IPS DF 4.7 (cell line): ENCODE data around the gene HLA-DMA.
A peak's percentile ranks its signal among the peaks of the same experiment; 100 is the strongest.
"Not testable (repeated sequence)": the region's sequence is repeated elsewhere in the genome, so short reads cannot be mapped to it uniquely, and the experiment has no call there.

Experiments
- DNase-seq: peaks from one replicate; pipeline ENCODE4 v3.0.0-alpha.2; 2013; ENCODE audit warnings: low spot score; ENCODE audit errors: extremely low read depth

HLA-DMA gene

DNA sequence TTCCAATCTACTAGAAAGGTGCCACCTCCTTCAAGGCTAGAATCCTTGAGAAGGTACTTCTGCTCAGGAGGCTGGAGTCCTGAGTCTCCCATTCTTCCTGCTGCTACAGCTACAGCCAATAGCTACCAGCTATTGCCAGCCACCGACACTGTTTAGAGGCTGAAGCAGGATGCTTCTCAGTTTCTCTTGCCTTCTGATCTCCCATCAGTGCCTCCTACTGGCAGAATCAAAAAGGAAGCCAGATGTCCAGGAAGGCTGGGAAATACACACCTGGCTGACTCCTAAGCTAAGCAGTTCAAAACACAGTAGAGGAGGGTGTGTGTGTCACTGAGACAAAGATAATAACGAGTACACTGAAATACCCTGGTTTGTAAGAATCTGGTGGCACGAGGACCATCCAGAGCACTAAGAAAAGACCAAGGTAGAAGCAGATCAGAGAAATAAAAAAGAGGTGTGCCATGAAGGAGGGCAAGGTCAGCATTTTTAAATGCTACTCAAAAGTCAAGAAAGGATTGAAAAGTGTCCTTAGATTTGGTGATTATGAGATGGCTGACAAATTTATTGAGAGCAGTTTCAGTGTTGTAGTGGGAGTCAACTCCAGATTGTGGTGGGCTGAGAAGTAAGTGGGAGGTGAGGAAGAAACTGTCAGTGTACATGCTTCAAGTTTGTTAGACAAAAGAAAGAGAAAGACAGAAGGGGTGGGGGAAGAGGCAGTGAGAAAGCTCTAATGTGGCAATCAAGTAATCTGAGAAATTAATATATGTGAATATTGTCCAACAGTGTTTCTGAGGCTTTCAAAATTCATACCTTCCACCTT is 2.3 kb upstream of the HLA-DMA start:
- peak; percentile 75 for DNase-seq

DNA sequence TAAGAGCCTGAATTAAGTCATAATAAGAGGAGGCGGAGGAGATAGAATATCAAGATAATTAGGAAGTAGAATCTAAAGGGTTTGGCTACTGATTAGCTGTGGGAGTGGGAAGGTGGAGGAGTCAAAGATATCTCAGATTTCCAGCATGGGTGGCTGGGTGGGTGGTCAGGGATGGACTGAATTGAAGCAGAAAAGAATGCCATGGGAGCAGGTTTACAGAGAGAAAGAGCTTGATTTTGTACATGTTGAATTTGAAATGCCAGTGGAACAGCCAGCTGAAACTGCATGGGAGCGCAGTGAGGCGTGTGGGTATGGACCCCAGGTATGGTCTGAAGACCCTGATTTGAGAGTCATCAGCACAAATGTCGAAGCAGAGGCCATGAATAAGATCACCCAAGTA is 1.4 kb upstream of the HLA-DMA start:
- no peak for DNase-seq

DNA sequence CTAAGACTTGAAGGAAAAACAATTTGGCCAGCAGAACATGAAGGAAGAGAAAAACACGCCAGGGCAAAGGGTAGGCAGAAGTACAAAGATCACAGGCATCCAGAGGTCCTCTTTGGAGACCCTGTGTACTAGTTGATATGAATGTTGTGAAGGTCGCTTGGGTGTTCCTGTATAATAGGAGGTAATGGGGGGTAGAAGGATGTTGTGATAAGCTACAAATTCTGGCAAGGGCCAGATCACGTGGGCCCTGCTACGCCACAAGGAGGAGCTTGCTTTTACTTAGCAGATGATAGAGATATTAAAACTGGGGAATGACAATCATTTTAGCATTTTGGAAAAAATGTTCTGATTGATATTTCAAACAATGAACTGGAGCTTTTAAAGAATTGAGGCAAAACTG is 878 bp upstream of the HLA-DMA start:
- DNase-seq = no peak

DNA sequence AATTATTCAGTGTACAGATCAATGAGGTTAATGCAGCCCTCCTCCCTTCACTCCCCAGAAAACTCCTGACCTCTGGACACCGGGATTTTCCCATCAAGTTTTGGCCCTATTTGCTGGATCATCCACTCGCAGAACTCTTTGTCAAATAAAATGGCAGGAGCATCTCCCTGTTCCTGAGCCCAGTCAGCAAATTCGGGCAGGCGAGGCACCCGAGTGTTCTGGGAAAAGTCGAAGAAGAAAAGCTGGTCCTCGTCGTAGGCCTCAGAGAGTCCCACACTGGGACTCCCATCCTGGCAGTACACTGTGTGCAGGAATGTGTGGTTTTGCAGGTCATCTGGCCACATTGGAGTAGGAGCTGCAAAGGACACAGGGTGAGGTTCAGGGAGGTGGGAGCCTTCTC is 2.4 kb downstream of the HLA-DMA start:
- no peak for DNase-seq

DNA sequence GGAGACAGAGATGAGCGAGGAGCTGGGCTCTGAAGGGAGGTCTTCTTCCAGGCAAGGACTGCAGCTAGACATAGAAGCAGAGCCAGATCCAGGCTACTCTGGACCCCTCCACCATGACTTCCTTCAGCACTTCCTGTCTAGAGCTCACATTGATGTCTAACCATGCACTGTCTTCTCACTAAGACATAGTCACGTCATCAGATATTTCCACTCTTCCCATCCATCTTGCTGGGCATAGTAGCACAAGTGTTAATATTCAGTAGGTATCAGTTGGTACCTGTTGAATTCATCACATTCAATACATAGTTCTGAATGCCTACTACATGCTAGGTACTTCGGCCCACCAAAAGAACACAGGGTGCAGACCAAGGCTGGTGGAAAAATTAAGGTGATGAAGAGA is 2.9 kb downstream of the HLA-DMA start:
- DNase-seq = no peak

DNA sequence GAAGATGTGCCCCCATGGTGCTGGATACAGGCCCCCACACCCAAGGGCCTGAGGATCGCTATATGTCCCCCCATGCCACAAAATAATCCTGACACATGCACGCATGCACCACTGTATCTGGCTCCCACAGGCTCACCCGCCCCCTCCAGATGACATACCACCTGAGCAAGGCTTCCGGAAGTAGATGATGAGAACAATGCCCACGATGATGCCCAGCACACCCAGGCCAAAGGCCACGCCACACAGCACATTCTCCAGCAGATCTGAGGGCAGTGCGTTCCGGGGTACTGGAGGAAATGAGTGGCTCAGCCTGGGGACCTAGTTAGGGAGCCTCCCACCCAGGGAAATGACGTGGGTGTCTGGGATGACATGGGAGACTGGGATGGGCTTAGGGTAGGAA is 3.8 kb downstream of the HLA-DMA start:
- no peak for DNase-seq

DNA sequence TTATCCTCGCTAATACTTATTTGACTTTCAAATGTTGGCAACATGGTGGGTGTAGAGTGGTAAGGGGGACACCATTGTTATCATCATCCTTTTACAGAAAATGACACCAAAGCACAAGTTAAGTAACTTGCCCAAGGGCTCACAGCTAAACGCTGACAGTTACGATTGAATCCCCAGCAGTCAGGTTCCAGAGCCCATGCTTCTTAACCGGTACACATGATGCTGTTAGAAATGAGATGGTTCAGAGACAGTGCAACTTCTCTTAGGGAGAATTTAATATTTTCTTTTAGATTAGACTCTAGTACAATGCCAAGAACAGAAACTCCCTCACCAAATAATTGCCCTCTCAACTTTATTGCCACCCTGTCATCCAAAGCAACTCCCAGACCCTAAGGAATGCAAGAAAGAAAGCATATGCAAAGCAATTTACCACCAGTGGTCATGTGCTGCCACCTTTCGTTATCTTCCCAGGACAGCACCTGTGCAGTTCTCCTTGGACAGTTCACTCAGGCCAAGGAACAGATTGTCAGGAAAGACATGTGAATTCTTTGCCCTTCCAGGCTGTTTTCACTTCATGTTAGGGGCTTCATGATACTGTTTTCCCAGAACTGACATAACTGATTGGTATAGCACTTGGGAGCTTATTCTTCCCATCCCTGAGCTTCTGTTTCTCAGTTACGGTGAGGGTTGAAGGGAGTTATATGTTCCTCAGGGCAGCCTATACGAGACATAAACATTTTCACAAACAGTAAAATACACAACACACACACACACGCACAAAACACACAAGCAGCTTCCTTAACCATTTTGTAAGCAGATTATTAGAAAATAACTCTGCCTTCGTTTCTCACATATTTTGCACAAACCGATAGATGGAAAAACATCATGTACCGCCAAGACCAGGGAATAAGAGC is 5.1 kb downstream of the HLA-DMA start:
- DNase-seq = no peak

DNA sequence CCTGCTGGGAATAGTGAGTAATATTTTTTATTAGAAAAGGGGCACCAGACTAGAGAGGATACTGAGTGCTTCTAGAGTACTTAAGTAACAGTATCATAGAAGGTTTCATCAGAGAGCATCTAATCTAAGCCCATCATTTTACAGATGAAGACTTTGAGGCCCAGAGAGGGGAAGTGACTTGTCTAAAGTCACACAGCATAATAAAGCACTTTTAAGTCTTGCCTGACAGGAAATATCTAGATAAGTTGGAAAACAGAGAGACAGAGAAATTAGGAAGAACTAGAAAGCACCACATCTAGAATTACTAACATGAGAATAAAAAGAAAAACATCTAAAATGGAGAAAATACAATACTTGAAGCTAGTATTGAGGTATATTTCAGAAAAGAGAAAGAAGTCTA is 6.0 kb downstream of the HLA-DMA start:
- DNase-seq = no peak

DNA sequence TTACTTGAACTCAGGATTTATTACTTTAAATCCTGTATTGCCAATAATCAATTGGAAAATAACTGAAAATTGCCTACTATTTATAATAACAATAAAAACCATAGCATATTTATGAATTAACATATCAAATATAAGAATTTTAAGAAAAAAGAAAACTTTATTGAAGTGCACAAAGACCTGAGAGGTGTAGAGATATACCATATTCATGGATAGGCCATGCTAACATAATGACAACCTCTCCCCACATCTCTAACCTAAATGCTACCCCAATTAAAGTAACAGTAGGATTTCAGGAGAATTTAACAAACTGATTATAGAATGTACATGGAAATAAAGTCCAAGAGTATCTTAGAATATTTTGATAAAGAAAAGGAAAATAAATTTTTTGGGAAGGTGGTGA is 6.9 kb downstream of the HLA-DMA start:
- no peak for DNase-seq

DNA sequence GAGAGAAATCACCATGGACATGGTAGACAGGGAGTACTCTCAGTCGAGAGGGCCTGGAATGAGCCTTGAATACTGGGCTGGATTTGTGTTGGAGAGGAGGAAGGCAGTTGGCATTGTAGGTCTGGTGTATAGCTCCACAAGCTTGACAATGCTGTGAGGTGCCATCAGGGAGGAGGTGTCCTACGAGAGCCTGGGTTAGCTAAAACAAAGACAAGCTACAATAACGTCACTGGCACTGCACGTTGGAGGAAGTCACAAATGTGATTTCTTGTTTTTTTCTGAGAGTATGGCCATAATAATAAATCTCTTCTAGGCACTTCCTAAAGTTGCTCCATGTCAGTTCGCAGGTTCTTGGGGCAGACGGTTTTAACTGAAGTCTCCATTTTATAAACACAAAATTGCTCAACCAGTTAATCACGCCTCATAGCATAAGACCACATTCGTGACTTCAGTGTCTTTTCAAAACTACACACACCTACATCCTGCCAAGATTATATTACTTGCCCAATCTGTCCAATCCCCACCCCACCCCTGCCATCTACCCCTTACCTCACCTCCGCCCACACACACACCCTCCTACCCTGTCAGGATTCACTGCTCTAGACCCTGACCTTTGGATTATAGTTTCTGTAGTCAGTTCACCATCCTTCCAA is 7.7 kb downstream of the HLA-DMA start:
- no peak for DNase-seq

DNA sequence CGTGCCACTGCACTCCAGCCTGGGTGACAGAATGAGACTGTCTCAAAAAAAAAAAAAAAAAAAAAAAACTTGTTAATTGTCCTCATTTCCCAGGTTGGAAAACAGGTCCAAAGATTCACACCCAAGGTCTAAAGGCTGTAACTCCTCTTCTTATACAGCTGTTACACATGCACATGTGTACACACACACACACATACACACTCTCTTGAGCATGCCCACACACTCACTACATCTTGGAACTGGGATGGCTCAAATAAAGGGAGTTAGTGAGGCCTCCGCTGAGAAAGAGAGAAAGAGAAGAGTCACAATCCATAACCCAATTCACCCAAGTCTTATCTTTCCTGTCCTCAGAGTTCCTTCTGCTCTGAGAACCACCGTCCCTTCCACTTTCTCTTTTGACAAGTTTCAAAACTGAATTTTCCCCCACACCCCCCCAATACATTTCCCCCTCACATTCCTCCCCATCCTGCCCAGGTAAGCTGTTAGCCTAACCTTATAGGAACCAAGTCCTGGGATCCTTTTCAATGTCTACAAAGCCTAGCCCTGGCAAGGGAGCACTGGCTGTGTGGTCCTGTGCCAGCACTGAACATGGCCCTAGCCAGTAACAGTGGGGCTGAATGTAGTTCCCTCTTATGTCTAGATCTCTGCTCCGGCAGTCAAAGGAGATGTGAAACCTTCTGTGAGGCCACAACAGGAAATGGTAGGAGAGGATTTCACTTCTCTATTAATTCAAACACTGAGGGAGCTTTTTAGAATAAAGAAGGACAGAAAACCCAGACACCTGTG is 8.8 kb downstream of the HLA-DMA start:
- no peak for DNase-seq

DNA sequence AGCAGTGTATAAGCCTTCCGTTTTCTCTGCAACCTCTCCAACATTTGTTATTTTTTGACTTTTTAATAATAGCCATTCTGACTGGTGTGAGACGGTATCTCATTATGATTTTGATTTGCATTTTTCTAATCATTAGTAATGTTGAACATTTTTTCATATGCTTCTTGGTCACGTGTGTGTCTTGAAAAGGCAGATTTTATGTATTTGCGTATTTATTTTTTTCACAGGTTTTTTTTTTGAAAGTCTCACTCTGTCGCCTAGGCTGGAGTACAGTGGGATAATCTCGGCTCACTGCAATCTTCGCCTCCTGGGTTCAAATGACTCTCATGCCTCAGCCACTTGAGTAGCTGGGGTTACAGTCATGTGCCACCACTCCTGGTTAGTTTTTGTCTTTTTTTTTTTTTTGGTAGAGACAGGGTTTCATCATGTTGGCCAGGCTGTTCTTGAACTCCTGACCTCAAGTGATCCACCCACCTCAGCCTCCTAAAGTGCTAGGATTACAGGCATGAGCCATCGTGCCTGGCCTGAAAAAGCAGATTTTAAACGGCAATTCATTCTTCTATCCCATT is 10.3 kb downstream of the HLA-DMA start:
- DNase-seq = not testable (repeated sequence)

DNA sequence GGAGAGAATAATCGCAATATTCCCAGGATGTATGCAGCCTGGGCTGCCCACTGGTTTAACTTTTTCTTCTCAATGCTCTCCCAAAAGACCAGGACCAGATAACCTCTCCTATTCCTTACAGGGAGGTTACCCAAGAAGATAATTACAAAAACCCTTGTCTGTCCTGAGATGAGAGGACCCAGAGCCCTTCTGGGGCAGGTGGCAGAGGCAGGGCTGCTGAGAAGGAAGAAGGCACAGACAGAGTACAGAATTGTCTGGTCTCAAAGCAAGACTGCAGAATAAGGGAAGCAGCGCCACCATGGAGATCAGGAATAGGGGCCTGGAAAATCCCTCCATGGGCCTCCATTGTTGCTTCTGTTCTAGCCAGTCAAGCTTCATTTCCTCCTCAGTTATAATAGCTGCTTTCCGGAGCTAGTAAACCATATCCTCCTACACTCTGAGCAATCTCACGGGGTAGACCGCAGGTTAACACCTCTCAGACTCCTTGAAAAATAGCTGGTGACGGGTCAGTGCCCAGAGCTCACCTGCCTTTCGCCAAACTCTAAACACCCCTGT is 11.6 kb downstream of the HLA-DMA start:
- no peak for DNase-seq

DNA sequence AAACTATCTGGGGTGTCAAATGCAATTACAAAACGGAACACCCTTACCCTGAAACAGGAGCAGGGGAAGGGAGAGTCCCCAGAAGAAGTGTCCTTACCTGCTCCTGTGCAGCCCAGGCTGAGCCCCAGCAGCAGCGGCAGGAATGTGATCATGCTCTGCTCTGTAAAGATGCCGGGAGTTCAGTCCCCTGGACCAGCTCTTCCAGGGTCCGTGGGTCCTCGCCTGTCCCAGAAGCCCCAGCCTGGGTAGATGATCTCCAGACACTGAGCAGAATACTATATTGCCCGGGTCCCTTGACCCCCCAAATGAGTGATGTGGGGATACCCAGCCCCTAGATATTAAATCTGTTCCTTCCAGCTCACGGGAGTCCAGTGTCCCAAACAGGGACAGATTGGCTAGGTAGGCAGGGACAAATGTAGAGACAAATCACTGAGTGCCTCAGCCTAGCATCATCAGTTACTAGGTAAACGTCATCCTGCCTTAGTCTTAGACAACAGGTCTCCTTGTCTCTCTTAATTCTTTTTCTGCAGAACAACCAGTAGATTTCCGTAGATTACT is 12.2 kb downstream of the HLA-DMA start, which contains the start of gene HLA-DMB:
TSS of gene HLA-DMB (minus strand) at position 373 of the 558 bp plus-strand sequence. CDS start at position 152, 221 bp downstream.
- no peak for DNase-seq

DNA sequence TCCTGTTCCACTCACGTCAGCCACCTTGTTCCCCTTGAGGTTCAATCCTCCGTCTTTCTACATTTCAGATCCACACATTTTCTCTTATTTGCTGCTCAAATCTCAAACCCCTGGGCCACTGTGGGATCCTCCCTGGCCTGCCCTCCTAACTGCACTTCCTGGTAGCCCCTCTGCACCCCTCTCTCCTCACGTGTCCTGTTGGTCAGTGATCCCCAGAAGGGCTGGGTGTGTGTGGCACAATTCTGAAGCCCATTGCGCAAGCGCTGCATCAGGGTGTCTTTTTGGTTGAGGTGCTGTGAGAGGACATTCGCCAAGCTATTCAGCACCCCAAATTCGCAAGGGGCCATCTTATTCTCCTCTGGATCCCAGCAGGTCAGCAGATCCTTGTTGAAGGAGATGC is 14.4 kb downstream of the HLA-DMA start:
- no peak for DNase-seq

DNA sequence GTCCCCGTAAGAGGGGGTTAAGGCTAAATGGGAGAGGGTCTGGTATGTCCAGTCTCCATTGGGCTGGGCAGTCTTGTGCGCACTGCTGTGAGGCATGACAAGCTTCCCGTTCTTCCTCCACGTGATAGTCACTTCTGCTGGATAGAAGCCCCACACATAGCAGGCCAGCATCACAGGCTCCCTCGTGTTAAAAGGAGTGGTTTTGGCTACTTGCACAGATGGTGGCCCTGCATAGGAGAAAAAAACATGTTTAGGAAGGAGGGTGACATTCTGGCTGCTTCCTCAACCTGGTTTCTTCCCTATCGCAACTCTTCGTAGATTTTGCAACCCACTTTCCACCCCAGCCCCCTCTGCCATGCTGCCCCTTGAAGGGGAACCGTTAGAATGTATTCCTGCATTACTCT is 15.7 kb downstream of the HLA-DMA start:
- DNase-seq = no peak

DNA sequence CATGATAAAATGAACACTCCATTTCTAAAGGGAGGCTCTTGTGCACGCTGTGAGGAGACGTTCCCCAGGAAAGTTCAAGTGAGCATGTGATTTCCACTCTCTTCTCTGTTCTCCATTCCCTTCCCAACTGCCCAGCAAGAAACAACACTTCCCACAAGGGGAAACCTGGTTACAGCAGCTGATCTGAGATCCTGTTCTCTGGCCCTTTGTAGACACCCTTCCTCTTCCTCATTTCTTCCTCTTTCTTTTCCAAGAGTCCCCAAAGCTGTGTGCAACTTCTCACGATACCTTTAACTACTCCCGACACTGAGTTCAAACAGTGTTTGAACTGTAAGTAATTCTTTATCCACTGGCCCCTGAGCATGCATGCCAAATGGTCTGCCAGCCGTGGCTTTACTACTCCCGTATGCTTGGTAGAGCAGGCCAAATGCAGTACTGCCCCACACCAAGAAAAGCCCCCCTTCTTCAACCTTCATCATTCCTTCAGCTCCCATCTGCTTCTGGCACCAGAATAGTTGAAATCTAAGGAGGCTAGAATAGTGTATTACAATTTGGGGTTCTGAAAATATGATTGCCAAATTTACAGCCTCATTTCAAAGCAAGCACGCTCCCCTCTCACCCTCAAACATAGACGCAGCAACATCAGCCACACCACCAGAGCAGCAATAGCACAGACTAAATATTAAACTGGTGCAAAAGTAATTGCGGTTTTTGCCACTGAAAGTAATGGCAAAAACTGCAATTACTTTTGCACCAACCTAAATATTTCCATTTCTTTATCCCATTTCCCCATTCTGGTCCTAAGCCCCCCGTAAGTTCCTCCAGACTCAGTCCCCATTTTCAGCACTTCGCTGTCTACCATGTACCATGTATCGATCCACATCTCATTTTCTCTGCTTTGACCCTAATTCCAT is 16.4 kb downstream of the HLA-DMA start:
- no peak for DNase-seq

DNA sequence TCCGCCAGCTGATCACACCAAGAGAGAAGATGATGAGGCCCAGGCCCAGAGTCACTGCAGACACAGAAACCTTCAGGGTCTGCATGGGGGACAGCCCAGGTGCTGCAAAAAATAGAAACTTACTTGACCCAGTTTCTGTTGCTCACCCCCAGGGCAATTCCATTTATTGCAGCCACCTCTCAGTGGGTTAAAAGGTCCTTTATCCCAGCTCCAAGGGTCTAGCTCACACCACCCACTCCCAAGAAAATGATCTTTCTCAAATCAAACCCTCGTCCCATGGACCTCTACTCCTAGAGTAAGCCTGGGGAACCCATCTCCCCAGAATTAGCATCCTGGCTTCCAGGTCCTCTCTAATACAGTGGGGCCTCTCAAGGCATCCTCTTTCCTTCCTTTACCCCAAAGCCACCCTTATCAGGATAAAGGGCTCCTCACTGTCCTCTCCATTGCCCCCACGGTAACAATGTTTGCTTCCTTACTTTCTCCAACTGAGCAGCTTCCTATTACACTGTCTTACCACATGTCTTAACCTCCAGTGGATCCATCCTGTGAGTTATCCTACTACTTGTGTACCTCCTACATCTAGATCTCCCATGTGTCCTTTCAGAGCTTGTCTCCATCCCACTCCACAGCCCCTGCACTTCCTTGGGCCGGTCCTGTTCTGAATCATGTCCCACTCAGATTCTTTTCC is 17.2 kb downstream of the HLA-DMA start:
- DNase-seq = no peak
